Panc1 (cell line): ENCODE data around the gene ATP13A1. TPM values are rescaled to one million over a fixed set of nuclear protein-coding genes. Genes with fewer than 3 reads are reported as not detected.

ENCODE experiments used
- ATAC-seq: fragments of 200-7000 bp; cut with Tn5 transposase; 2 replicates; pipeline ENCODE4 v1.9.1; 2020; ENCODE audit warnings: mild to moderate bottlenecking, moderate library complexity
- BruUV-seq: library from RNA; stranded (reverse); fragments of 400-500 nt; replicated peaks from 2 replicates; lab custom pipeline; 2021; lab: Mats Ljungman, UMichigan
- CTCF ChIA-PET: fragments of 300-600 bp; sonication (Branson Sonifier 250); formaldehyde crosslinking; loops from one replicate; lab custom pipeline; 2022; ENCODE audit warnings: antibody characterized with exemption; lab: Charles Lee
- POLR2A ChIA-PET: fragments of 300-600 bp; sonication (Branson Sonifier 250); formaldehyde crosslinking; loops from one replicate; lab custom pipeline; 2022; ENCODE audit warnings: antibody characterized with exemption; lab: Charles Lee
- DNase-seq: peaks from one replicate; pipeline ENCODE4 v3.0.0-alpha.2; 2010; ENCODE audit warnings: low read depth, low spot score
- H3K27ac ChIP-seq: 2 replicates; pipeline ENCODE4 v1.5.1; 2011; ENCODE audit warnings: mild to moderate bottlenecking, low read length, inconsistent platforms
- H3K27me3 ChIP-seq: fragments of 200-500 bp; sonication (Bioruptor generic); 2 replicates; pipeline ENCODE4 v1.6.0; 2014; ENCODE audit warnings: low read length, inconsistent platforms; ENCODE audit not compliant: control insufficient read depth, insufficient read depth
- H3K36me3 ChIP-seq: fragments of 200-500 bp; sonication (Bioruptor generic); 2 replicates; pipeline ENCODE4 v1.5.1; 2014; ENCODE audit warnings: inconsistent platforms, mild to moderate bottlenecking, low read length, moderate library complexity; ENCODE audit not compliant: control insufficient read depth, insufficient read depth
- H3K4me1 ChIP-seq: 2 replicates; pipeline ENCODE4 v1.5.1; 2011; ENCODE audit warnings: inconsistent platforms, mild to moderate bottlenecking, low read length, moderate library complexity; ENCODE audit not compliant: control insufficient read depth, insufficient read depth
- H3K4me3 ChIP-seq, 2 experiments: 2 replicates each; pipeline ENCODE4 v1.5.1; 2011 to 2012; ENCODE audit warnings: low read depth in 2 of 2, low read length in 2 of 2, mild to moderate bottlenecking in 2 of 2, inconsistent platforms in 1 of 2, moderate library complexity in 1 of 2
- H3K9me3 ChIP-seq: fragments of 200-500 bp; sonication (Bioruptor generic); 2 replicates; pipeline ENCODE4 v1.5.1; 2014; ENCODE audit warnings: low read depth, mild to moderate bottlenecking, inconsistent platforms, low read length, moderate library complexity; ENCODE audit not compliant: control insufficient read depth, insufficient read depth
- CTCF ChIP-seq: fragments of 450-650 bp; IDR thresholded peaks from 2 replicates; pipeline ENCODE4 v1.5.1; 2017; ENCODE audit warnings: mild to moderate bottlenecking
- POLR2AphosphoS5 ChIP-seq: IDR thresholded peaks from 2 replicates; pipeline ENCODE4 v1.6.1; 2012; ENCODE audit warnings: mild to moderate bottlenecking, low read depth, low read length, moderate library complexity
- REST ChIP-seq, 2 experiments: IDR thresholded peaks; 2 replicates each; pipeline ENCODE4 v1.6.1; 2011 to 2012; ENCODE audit warnings: low read depth in 2 of 2, control low read depth in 1 of 2, low read length in 1 of 2, mild to moderate bottlenecking in 1 of 2, moderate library complexity in 1 of 2; ENCODE audit not compliant: insufficient read depth in 1 of 2
- SIN3A ChIP-seq: IDR thresholded peaks from 2 replicates; pipeline ENCODE4 v1.6.1; 2012; ENCODE audit warnings: low read depth, mild to moderate bottlenecking, low read length, moderate library complexity, borderline replicate concordance; ENCODE audit not compliant: insufficient read depth
- TCF7L2 ChIP-seq: IDR thresholded peaks from 2 replicates; pipeline ENCODE4 v1.6.1; 2011; ENCODE audit warnings: mild to moderate bottlenecking, low read depth, low read length, inconsistent platforms
- in situ Hi-C: cut with HindIII; loops from 2 replicates; pipeline ENCODE4 v1.10.0; 2016; ENCODE audit warnings: low sequenced_read_pairs, low pct_unique_long_range_greater_than_20kb
- intact Hi-C: fragments of 100-400 bp; cut with micrococcal nuclease; formaldehyde crosslinking; loops from one replicate; pipeline ENCODE4 v1.10.0; 2022; ENCODE audit not compliant: unreplicated experiment
- total RNA-seq: library from RNA; stranded (reverse); gene quantifications from one replicate; pipeline ENCODE4 v1.2.1, GENCODE V29; 2021; ENCODE audit not compliant: unreplicated experiment

Gene ATP13A1
- total RNA-seq, 1 experiment from 2014 or later, result 62.3 TPM

- no peak for TF ChIP-seq REST (IDR thresholded peaks at IDR 0.05; ENCODE audit: insufficient read depth in 1 of 2, low read depth in 2 of 2, low read length in 1 of 2)
- TF ChIP-seq TCF7L2, result no peak
- no peak for TF ChIP-seq POLR2AphosphoS5
- ATAC-seq (no peak), DNase-seq (no peak)
- in situ Hi-C loops, result no loop called here
- no TSS peak for BruUV-seq
- H3K9me3 ChIP-seq, result no peaks in the 10 kb centered on the region
- POLR2A ChIA-PET, result no interaction called here
- intact Hi-C loops, result loop anchor here (10.0 kb wide), 1 partner anchor 114 kb away; the partner anchor contains the start of gene CILP2
- no peak overlapping the region for H3K4me3 ChIP-seq
- no peak overlapping the region for H3K27ac ChIP-seq
- no peaks in the 10 kb centered on the region for H3K4me1 ChIP-seq
- CTCF ChIA-PET, result no interaction called here
- H3K27me3 ChIP-seq, result no peaks in the 10 kb centered on the region
- no peaks in the 10 kb centered on the region; the same call in 1 of the 2 replicates for H3K36me3 ChIP-seq
Observed at GRCh38 chr19:19649155-19649554, 14.3 kb downstream of the ATP13A1 start.

- H3K27me3 ChIP-seq, result no peaks in the 10 kb centered on the region
- no peaks in the 10 kb centered on the region; the same call in 1 of the 2 replicates for H3K4me1 ChIP-seq
- ATAC-seq (no peak), DNase-seq (no peak)
- in situ Hi-C loops, result no loop called here
- CTCF ChIA-PET, result no interaction called here
- H3K27ac ChIP-seq, result no peak overlapping the region
- no peak for TF ChIP-seq SIN3A
- POLR2A ChIA-PET, result no interaction called here
- H3K9me3 ChIP-seq, result no peaks in the 10 kb centered on the region
- H3K4me3 ChIP-seq, result no peak overlapping the region
- peaks cover 3% of the 10 kb centered on the region for H3K36me3 ChIP-seq
- intact Hi-C loops, result loop anchor here (10.0 kb wide), 1 partner anchor 112 kb away; the partner anchor contains the start of gene CILP2
- BruUV-seq, result no TSS peak
Observed at GRCh38 chr19:19647037-19647835, 16.2 kb downstream of the ATP13A1 start.

DNA sequence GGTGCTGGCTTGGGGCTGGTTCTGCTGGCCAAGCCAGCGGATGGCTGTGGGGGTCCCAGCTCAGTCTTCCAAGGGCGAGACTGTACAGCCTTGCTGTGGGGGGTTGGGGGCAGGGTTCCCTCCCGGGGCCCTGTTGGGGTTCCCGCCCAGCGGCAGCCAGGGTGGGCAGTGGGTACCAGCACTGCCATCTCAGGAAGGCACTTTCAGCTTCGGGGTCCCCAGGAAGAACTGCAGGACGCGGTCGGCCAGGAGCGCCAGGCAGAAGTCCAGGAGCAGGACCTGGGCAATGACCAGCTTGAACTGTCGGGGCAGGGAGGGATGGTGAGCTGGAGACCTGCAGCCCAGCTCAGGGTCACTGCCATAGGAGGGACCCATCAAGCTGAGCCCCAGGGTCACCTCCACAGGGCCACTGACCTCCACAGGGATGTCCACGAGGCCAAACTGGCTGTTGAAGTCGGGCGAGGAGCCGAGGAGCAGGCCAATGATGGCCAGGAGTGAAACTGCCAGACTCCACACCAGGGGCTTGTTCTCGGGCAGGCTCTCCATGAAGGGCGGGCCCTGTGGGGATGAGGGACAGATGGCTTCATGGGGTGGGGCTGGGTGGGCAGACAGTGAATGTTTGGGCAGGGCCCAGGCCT lies 18.1 kb downstream of the ATP13A1 start:
- CTCF ChIA-PET, result no interaction called here
- intact Hi-C loops, result loop anchor here (10.0 kb wide), 1 partner anchor 111 kb away; the partner anchor contains the start of gene CILP2
- peaks cover 3% of the 10 kb centered on the region; the same call in 1 of the 2 replicates for H3K36me3 ChIP-seq

More for the DNA sequence above, 18.1 kb downstream of the ATP13A1 start:
- BruUV-seq, result no TSS peak
- DNase-seq (no peak), ATAC-seq (no peak)
- Histone ChIP-seq H3K27ac (no peak overlapping the region), H3K27me3 (no peaks in the 10 kb centered on the region), H3K4me3 (no peak overlapping the region), H3K9me3 (no peaks in the 10 kb centered on the region), H3K4me1 (no peaks in the 10 kb centered on the region; the same call in 1 of the 2 replicates)
- POLR2A ChIA-PET, result no interaction called here
- in situ Hi-C loops, result no loop called here
- TF ChIP-seq SIN3A (no peak), REST (IDR thresholded peaks at IDR 0.05; ENCODE audit: insufficient read depth in 1 of 2, low read depth in 2 of 2, low read length in 1 of 2) (no peak), CTCF (no peak), POLR2AphosphoS5 (no peak), TCF7L2 (no peak)
